BLaER1 (cell line): ENCODE measurements around the gene TBC1D10A.

Experiments used
- H3K27ac ChIP-seq: shearing (Covaris generic); formaldehyde crosslinking; 2 replicates; pipeline ENCODE4 v1.8.1; 2022
- H3K27me3 ChIP-seq: shearing (Covaris generic); formaldehyde crosslinking; 2 replicates; pipeline ENCODE4 v1.8.1; 2022
- H3K36me3 ChIP-seq: shearing (Covaris generic); formaldehyde crosslinking; 2 replicates; pipeline ENCODE4 v1.8.1; 2022
- H3K4me1 ChIP-seq: shearing (Covaris generic); formaldehyde crosslinking; 2 replicates; pipeline ENCODE4 v1.8.1; 2022
- H3K4me2 ChIP-seq: shearing (Covaris generic); formaldehyde crosslinking; 2 replicates; pipeline ENCODE4 v1.8.1; 2022
- H3K4me3 ChIP-seq: shearing (Covaris generic); formaldehyde crosslinking; 2 replicates; pipeline ENCODE4 v1.8.1; 2022
- H3K9ac ChIP-seq: shearing (Covaris generic); formaldehyde crosslinking; 2 replicates; pipeline ENCODE4 v1.8.1; 2022
- H3K9me3 ChIP-seq: shearing (Covaris generic); formaldehyde crosslinking; 2 replicates; pipeline ENCODE4 v1.8.1; 2022
- H4K20me1 ChIP-seq: shearing (Covaris generic); formaldehyde crosslinking; 2 replicates; pipeline ENCODE4 v1.8.1; 2022
- Cebpa-rat ChIP-seq: shearing (Covaris generic); IDR thresholded peaks from 2 replicates; pipeline ENCODE4 v1.8.1; 2022

Gene TBC1D10A

GRCh38 chr22:30335236-30335635 is 8.5 kb upstream of the TBC1D10A start:
- H4K20me1 ChIP-seq = peaks cover 13% of the 10 kb centered on the region; the same call in 1 of the 2 replicates
- H3K9me3 ChIP-seq = no peaks in the 10 kb centered on the region
- H3K4me1 ChIP-seq = no peaks in the 10 kb centered on the region
- H3K27me3 ChIP-seq = no peaks in the 10 kb centered on the region
- H3K4me2 ChIP-seq = no peak overlapping the region
- TF ChIP-seq Cebpa-rat = no peak
- H3K4me3 ChIP-seq = no peak overlapping the region
- no peak overlapping the region for H3K9ac ChIP-seq
- H3K27ac ChIP-seq = no peak overlapping the region
- H3K36me3 ChIP-seq = peaks cover 98% of the 10 kb centered on the region

DNA sequence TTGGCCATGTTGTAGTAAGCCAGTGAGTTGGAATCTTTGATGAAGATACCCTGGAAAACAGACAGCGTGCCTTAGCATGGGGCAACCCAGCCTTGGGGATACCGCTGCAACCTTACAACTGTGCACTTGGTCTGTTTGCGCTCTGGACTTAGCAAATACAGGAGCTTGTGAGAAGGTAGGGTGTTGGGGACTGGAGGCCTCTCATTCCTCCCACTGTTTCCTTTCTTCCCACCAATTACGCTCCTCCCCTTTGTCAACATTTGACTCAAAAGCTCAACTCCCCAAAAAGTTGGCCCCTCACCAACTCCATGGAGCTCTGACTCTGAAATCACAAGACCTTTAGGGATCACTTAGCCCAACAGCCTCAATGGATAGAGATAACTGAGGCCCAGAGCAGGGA is 7.9 kb upstream of the TBC1D10A start:
- H3K4me3 ChIP-seq = no peak overlapping the region
- TF ChIP-seq Cebpa-rat = no peak
- peaks cover 92% of the 10 kb centered on the region for H3K36me3 ChIP-seq
- no peaks in the 10 kb centered on the region for H3K9me3 ChIP-seq
- no peaks in the 10 kb centered on the region for H3K4me1 ChIP-seq
- no peak overlapping the region for H3K9ac ChIP-seq
- no peak overlapping the region for H3K4me2 ChIP-seq
- H3K27me3 ChIP-seq = no peaks in the 10 kb centered on the region
- peaks cover 13% of the 10 kb centered on the region; the same call in 1 of the 2 replicates for H4K20me1 ChIP-seq
- H3K27ac ChIP-seq = no peak overlapping the region

DNA sequence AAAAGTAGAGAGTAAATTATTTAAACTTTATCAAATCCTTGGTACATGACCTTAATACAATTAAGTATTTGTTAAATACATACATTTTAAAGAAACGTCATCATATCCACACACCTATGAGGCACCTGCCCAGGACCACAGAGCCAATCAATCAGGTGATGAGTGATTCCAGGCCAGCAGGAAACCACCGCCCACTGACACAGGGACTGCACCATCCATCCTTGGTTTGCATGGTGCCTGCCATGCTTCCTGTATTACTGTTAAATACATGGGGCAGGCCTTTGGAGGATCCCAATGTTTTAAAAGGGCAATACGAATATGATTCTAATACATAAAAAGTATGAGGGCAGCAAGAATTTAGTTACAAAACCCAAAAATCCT is 7.0 kb upstream of the TBC1D10A start:
- H3K9ac ChIP-seq = no peak overlapping the region
- H3K4me3 ChIP-seq = no peak overlapping the region
- H3K36me3 ChIP-seq = peaks cover 82% of the 10 kb centered on the region
- no peaks in the 10 kb centered on the region for H3K4me1 ChIP-seq
- TF ChIP-seq Cebpa-rat = no peak
- H4K20me1 ChIP-seq = peaks cover 8% of the 10 kb centered on the region; the same call in 1 of the 2 replicates
- H3K27ac ChIP-seq = no peak overlapping the region
- H3K4me2 ChIP-seq = no peak overlapping the region
- no peaks in the 10 kb centered on the region for H3K9me3 ChIP-seq
- no peaks in the 10 kb centered on the region for H3K27me3 ChIP-seq

- no peak for TF ChIP-seq Cebpa-rat
- Histone ChIP-seq H3K27me3 (no peaks in the 10 kb centered on the region), H3K4me3 (no peak overlapping the region), H4K20me1 (peaks cover 6% of the 10 kb centered on the region; the same call in 1 of the 2 replicates), H3K9me3 (no peaks in the 10 kb centered on the region), H3K9ac (no peak overlapping the region), H3K4me1 (no peaks in the 10 kb centered on the region), H3K4me2 (no peak overlapping the region), H3K36me3 (peaks cover 77% of the 10 kb centered on the region), H3K27ac (no peak overlapping the region)
Observed at GRCh38 chr22:30332994-30333706, 6.4 kb upstream of the TBC1D10A start.

DNA sequence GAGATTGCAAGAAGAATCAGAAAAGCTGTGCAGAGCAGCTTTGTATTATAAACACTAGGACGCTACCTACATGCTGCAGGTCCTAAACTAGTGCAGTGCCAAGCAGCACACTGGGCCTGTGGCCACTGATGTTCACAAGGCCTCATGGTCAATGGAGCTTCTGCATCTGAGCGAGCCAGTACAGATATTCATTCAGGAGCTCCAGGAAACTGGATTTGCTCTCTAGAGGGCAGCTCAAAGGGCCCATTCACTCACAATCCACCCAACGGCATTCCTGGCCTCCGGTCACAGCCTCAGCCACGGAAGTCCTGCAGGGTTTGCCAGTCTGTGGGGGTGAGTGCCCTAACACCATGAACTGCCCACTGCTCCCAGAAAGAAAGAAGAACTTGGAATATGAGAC is 5.8 kb upstream of the TBC1D10A start:
- no peaks in the 10 kb centered on the region for H3K9me3 ChIP-seq
- H3K36me3 ChIP-seq = peaks cover 71% of the 10 kb centered on the region
- no peak overlapping the region for H3K4me3 ChIP-seq
- TF ChIP-seq Cebpa-rat = no peak
- H3K4me1 ChIP-seq = peaks cover 3% of the 10 kb centered on the region
- no peak overlapping the region for H3K4me2 ChIP-seq
- H3K9ac ChIP-seq = no peak overlapping the region
- H3K27me3 ChIP-seq = no peaks in the 10 kb centered on the region
- peaks cover 6% of the 10 kb centered on the region; the same call in 1 of the 2 replicates for H4K20me1 ChIP-seq
- no peak overlapping the region for H3K27ac ChIP-seq

DNA sequence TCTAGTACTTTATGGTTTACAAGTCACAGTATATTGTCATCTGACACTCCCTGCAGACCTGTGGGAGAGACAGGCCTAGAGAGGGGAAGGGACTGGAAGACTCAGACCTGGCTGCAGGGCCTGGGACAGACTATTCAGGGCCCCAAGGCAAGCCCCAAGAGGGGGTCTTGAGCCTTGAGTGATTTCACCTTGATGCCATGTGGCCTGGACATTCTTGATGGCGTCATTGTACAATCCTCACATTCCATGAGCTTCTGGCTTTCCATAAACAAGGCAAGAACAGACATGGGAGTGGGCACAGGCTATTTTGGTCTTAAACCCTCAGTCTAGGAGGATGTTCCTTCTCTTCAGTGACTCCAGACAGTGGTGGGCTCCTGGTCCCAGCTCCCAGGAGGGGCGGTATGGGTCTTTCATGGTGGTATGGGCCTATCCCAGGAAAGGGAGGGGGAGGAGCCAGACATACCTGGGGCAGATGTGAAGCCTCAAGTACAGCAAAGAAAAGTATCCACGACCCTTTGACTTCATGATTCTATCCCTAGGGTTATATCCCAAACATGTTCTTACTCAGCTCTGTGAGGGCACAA is 1.8 kb upstream of the TBC1D10A start:
- no peak for TF ChIP-seq Cebpa-rat
- H3K4me2 ChIP-seq = no peak overlapping the region

DNA sequence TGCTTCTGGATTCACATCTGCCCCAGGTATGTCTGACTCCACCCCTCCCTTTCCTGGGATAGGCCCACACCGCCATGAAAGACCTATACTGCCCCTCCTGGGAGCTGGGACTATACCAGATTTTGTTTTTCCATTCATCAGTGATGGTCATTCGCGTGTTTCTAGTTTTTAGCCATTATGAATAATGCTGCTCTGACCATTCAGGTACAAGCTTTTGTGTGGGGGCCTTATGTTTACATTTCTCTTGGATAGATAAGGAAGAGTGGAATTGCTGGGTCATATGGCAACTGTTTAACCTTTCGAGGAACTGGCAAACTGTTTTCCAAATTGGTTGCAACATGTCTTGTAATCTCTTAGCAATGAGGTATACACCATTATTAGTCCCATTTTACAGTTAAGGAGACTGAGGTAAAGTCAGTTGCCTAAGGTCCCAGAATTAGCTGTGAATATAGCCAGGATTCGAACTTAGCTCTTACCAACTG is 1.2 kb upstream of the TBC1D10A start:
- TF ChIP-seq Cebpa-rat = no peak
- H3K4me3 ChIP-seq = no peak overlapping the region
- no peaks in the 10 kb centered on the region for H3K9me3 ChIP-seq
- H3K4me2 ChIP-seq = peak overlapping the region; percentile 91
- peaks cover 40% of the 10 kb centered on the region for H3K4me1 ChIP-seq
- H3K9ac ChIP-seq = no peak overlapping the region
- H3K27me3 ChIP-seq = no peaks in the 10 kb centered on the region
- peaks cover 30% of the 10 kb centered on the region for H3K36me3 ChIP-seq
- peaks cover 22% of the 10 kb centered on the region for H4K20me1 ChIP-seq
- H3K27ac ChIP-seq = no peak overlapping the region

More for the DNA sequence above, 1.8 kb upstream of the TBC1D10A start:
- H3K4me1 ChIP-seq = peaks cover 34% of the 10 kb centered on the region
- no peak overlapping the region for H3K9ac ChIP-seq
- no peak overlapping the region for H3K27ac ChIP-seq
- peaks cover 18% of the 10 kb centered on the region for H4K20me1 ChIP-seq
- no peaks in the 10 kb centered on the region for H3K27me3 ChIP-seq
- H3K36me3 ChIP-seq = peaks cover 31% of the 10 kb centered on the region
- no peaks in the 10 kb centered on the region for H3K9me3 ChIP-seq
- no peak overlapping the region for H3K4me3 ChIP-seq

DNA sequence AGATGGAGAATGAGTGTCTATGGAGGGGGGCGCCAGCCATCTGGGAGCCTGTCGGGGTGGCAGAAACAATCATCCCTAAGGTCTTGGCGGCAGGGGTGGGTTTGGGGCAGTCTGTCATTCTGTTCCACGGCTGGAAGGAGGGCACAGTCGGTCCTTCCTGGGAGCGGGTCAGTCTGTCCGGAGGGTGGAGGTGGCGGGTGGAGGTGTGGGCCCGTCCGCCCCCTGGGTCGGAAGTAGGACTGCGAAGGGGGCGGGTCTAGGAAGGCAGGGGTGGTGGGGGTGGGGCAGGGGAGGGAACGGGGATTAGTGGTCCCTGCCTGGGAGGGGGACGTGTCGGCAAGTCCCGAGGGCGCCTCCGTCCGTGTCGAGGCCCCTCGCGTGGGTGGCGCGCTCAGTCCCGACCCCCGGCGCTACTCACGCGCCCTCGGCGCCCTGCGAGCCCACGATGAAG is 461 bp downstream of the TBC1D10A start:
- TF ChIP-seq Cebpa-rat = no peak
- H3K27ac ChIP-seq = peak overlapping the region; percentile 73
- no peaks in the 10 kb centered on the region for H3K9me3 ChIP-seq
- peaks cover 24% of the 10 kb centered on the region for H3K36me3 ChIP-seq
- H3K4me3 ChIP-seq = peak overlapping the region; percentile 83
- H3K4me1 ChIP-seq = peaks cover 57% of the 10 kb centered on the region
- peaks cover 27% of the 10 kb centered on the region for H4K20me1 ChIP-seq
- H3K27me3 ChIP-seq = no peaks in the 10 kb centered on the region
- peak overlapping the region; percentile 92 for H3K4me2 ChIP-seq
- H3K9ac ChIP-seq = peak overlapping the region; percentile 84

DNA sequence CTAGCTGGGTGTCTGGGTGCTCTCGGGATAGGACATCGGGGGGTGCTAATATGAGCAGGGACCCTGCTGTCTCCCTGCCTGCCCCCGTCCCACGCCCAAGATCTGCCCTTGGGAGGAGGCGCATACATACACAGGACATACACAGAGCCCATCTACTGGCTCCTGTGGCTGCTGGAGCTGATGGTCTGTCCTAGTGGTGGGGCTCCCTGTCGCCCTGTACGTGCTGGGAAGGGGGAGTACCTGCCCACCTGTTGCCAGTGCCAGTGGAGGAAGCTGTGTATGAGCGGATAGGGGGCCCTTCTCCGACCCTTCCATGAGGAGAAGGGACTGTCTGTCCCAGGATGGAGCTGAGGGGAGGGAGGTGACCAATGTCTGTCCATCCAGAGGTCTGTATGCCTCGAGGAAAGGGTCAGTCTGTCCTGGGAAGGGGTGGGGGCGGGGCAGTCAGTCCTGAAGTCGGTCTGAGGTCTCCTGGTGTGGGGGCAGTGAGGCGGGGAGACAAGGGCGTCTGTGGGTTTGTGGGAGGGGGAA is 952 bp downstream of the TBC1D10A start:
- peaks cover 61% of the 10 kb centered on the region for H3K4me1 ChIP-seq
- H3K36me3 ChIP-seq = peaks cover 24% of the 10 kb centered on the region
- peak overlapping the region; percentile 84 for H3K9ac ChIP-seq
- peak overlapping the region; percentile 73 for H3K27ac ChIP-seq
- TF ChIP-seq Cebpa-rat = no peak
- peak overlapping the region; percentile 92 for H3K4me2 ChIP-seq
- peaks cover 27% of the 10 kb centered on the region for H4K20me1 ChIP-seq
- H3K9me3 ChIP-seq = no peaks in the 10 kb centered on the region
- peak overlapping the region; percentile 83 for H3K4me3 ChIP-seq
- no peaks in the 10 kb centered on the region for H3K27me3 ChIP-seq
